T47D (cell line): Measurements from ENCODE around the gene PFN4.
"Not testable (repeated sequence)": the region's sequence is repeated elsewhere in the genome, so short reads cannot be mapped to it uniquely, and the experiment has no call there.

Experiments
- DNase-seq, 2 experiments: peaks; one replicate each; pipeline versions ENCODE4 v3.0.0 to v3.0.0-alpha.2; 2011 to 2012; ENCODE audit warnings: low read depth in 1 of 2, low spot score in 1 of 2
- JUND ChIP-seq: IDR thresholded peaks from 2 replicates; pipeline ENCODE4 v1.6.1; 2012; ENCODE audit warnings: low read depth
- in situ Hi-C: cut with HindIII; loops from 2 replicates; pipeline ENCODE4 v1.10.0; 2016; ENCODE audit warnings: low sequenced_read_pairs, low pct_unique_long_range_greater_than_20kb

PFN4 gene, protein sequence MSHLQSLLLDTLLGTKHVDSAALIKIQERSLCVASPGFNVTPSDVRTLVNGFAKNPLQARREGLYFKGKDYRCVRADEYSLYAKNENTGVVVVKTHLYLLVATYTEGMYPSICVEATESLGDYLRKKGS

DNA sequence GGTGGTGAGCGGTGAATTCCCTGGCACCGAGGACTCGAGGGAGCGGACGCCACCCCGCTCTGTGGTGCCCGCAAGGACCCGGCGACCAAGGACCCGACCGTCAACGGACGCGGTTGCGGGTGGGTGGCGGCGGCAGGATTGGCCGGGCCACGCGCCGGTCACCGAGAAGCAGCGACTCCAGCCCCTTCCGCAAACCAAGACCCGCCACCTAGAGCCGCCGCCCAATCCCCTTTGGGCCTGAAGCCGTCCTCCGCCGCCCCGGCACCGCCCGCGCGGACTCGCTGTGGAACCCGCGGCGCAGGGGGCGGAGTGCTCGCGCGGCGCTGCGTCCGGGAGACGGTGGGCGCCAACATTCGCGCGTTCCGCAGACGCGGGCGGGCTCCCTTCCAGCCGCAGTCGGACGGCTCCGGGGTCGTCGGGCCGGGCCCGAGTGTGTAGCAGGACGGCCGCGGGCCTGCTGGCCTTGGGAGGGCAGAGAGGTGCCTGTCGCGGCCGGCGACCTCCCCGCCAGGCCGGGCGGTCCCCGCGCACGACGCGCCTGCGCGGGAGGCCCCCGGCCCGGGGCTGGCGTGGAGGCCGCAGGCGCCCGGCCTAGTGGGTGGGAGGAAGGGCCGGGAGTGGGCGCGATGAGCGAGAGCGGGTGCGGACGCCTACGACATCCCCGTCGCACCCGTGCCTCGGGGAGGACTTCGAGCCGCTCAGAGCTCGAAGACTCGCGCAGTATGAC, at the start of gene PFN4, which contains the start of gene FAM228B:
Gene PFN4, minus strand, starts transcription at position 140 of the 727 bp plus-strand sequence. CDS start 799 bp downstream, outside the sequence.
Gene FAM228B, plus strand, starts transcription at position 275 of the 727 bp plus-strand sequence. CDS start 893 bp downstream, outside the sequence.
- in situ Hi-C loops: no loop called here
- peak; percentile 89 to 92 for DNase-seq
- TF ChIP-seq JUND: no peak

DNA sequence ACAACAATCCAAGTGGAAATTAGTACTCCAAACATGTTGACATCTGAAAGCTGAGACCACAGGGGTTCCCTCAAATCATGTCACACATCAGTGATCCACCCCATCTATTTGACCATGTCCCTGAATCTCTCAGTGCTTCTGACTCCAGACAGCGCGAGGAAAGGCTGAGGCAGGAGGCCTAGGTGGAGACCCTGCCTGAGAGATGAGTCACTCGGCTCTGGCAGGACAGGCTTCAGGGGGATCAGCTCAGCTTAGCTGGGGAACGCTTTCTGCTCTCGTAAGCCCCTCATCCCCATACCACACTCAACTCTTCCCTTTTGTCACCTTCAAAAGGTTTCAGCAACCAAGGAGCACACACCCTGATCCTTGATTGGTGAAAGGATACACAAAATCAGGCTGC, 45.9 kb upstream of the PFN4 start:
- DNase-seq: no peak
- TF ChIP-seq JUND: no peak
- in situ Hi-C loops: no loop called here

GRCh38 chr2:24164416-24164973, 41.4 kb upstream of the PFN4 start:
- no peak for TF ChIP-seq JUND
- no peak for DNase-seq
- in situ Hi-C loops: no loop called here

- DNase-seq: no peak
- TF ChIP-seq JUND: no peak
- in situ Hi-C loops: no loop called here
Observed at GRCh38 chr2:24163601-24164000, 40.5 kb upstream of the PFN4 start.

DNA sequence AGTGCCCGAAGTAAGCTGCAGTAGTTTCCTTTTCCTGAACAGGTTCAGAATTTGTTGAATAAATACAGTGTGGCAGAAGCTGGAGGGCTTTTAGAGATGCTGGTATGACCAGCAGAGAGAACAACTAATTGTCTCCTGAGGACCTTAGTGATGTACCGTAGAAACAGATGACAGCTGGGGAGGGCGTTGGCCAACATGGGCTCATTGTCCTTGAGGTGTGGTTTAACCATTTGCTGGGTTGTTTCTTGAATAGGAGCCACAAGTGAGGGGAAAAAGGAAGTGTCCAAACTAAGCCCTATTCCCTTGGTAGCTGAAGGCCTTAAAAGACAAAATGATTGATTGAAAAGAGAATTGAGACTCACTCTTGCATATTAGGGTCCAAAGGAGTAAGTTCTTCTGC, 40.1 kb upstream of the PFN4 start:
- no peak for TF ChIP-seq JUND
- in situ Hi-C loops: no loop called here

DNA sequence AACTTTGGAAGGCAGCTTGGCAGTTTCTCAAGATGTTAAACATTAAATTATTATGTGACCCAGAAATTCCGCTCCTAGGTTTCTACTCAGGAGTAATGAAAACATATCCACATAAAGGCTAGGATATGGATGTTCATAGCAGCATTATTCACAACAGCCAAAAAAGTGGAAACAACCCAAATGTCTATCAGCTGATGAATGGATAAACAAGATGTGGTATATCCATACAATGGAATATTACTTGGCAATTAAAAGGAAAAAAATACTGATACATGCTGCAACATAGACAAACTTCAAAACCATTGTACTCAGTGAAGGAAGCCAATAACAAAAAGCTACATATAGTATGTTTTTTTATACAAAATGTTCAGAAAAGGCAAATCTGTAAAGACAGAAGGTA, 39.4 kb upstream of the PFN4 start:
- no peak for DNase-seq
- in situ Hi-C loops: no loop called here
- TF ChIP-seq JUND: no peak

More for the DNA sequence above, 40.1 kb upstream of the PFN4 start:
- no peak for DNase-seq

DNA sequence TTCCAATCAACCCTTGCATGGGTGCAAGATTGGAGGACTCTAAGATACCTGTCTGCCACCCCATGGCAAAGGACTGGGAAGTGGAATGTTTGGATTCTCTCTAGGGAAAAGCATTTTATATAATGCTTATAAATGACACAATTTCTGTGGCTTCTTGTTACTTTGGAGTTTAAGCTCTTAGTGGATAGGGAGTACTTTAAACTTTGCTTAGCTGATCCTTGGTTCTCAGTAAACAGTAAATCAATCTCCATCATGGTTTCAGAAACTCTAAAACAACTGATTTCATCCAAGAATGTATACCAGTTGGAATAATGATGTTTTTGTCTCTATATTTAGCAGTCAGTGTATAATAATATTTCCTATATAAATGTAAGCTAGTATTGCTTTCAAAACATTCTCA, 37.6 kb upstream of the PFN4 start:
- TF ChIP-seq JUND: no peak
- no peak for DNase-seq
- in situ Hi-C loops: no loop called here

- in situ Hi-C loops: no loop called here
- DNase-seq: no peak
- no peak for TF ChIP-seq JUND
Observed at GRCh38 chr2:24159708-24160107, 36.6 kb upstream of the PFN4 start.

GRCh38 chr2:24158131-24158530, 35.0 kb upstream of the PFN4 start:
- no peak for TF ChIP-seq JUND
- in situ Hi-C loops: no loop called here
- no peak for DNase-seq

DNA sequence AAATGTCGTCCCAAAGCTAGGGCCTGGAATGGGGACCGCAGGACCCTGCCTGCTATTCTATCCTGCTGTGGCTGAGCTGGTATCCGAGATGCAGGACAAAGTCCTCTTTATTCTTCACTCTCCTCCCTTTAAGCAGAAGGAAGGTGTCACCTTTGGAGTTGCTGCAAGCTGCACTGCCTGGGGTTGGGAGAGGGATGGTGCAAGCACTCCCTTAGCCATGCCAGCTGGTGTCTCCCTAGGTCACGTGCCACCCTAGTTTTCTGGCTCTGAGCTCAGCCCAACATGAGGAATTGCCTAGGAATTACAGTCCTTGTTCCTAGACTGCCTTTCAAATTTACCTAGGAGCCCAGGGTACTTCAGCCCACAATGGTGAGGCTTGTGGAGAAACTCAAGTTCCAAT, 30.3 kb upstream of the PFN4 start:
- no peak for TF ChIP-seq JUND
- no peak for DNase-seq
- in situ Hi-C loops: no loop called here

DNA sequence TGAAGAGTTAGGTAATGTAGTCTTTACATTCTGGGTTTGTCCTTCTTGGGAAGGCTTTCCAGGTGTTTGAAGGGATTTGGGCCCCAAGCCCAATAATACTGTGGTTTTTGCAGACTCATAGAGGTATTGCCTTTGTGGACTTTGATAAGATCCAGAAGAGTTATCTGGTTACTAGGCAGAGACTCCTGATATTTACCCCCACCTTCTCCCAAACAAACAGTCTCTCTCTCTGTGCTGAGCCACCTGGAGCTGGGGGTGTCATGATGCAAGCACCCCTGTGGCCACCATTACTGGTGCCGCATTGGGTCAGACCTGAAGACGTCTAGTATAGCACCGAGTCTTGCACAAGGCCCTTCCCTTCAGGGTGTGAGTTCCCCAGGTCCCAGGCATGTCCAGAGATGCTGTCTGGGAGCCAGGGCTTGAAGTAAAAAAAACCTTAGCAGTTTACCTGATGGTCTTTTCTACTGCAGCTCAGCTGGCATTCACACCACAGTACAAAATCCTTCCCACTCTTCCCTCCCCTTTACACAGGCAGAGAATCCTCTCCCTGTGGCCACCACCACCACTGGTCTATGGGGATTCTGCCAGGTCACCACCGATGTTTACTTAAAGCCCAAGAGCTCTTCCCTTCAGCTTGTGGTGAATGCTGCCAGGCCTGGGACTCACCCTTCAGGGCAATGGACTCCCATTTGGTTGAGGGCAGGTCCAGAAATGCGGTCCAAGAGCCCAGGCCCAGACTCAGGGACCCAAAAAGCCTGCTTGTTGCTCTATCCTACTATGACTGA, 29.5 kb upstream of the PFN4 start:
- in situ Hi-C loops: no loop called here
- no peak for DNase-seq
- no peak for TF ChIP-seq JUND

DNA sequence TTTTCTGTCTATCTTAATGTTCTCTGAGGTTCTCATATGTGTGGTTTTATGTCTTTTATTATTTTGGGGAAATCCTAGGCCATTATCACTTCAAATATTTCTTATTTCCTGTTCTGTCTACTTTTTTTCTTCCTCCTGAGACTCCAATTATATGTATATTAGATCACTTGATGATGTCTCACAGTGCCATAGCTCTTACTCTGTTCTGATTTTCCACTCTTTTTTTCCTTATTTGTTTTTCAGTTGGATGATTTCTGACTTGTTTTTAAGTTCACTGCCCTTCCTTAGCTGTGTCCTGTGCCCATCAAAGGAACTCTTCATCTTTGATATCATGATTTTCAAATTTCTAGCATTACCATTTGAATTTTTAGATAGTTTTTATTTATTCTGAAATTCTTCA, 24.2 kb upstream of the PFN4 start:
- in situ Hi-C loops: no loop called here
- no peak for TF ChIP-seq JUND
- no peak for DNase-seq

DNA sequence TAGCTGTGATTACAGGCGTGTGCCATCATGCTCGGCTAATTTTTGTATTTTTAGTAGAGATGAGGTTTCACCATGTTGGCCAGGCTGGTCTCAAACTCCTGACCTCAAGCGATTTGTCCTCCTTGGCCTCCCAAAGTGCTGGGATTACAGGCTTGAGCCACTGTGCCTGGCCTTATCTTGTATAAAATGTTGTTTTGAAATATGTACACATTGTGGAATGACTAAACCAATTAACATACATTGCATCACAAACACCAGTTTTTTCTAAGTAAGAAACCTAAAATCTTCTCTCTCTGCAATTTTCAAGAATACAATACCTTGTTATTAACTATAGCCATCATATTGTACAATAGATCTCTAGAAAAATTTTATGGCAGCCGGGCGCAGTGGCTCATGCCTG, 17.2 kb upstream of the PFN4 start:
- DNase-seq, in situ Hi-C loops: not testable (repeated sequence)
